IMR-90 (cell line): Measurements from ENCODE around the gene C1QTNF1. TPM values are rescaled to one million over a fixed set of nuclear protein-coding genes. Genes with fewer than 3 reads are reported as not detected.

ENCODE experiments used
- ATAC-seq: fragments of 200-7000 bp; cut with Tn5 transposase; 2 replicates; pipeline ENCODE4 v1.9.1; 2020; ENCODE audit warnings: low read depth, mild to moderate bottlenecking, moderate library complexity
- BruUV-seq: library from RNA; stranded (reverse); fragments of 400-500 nt; replicated peaks from 2 replicates; lab custom pipeline; 2021; lab: Mats Ljungman, UMichigan
- CTCF ChIA-PET: fragments of 300-600 bp; formaldehyde crosslinking; extraction: SDS; loops from one replicate; lab custom pipeline; 2021; ENCODE audit warnings: antibody characterized with exemption; lab: Yijun Ruan, JAX
- POLR2A ChIA-PET: fragments of 300-600 bp; sonication (Branson Sonifier 250); formaldehyde crosslinking; loops from one replicate; lab custom pipeline; 2022; ENCODE audit warnings: antibody characterized with exemption; ENCODE audit not compliant: unreplicated experiment; lab: Charles Lee
- DNase-seq: peaks from one replicate; pipeline ENCODE4 v3.0.0; 2013
- H2AFZ ChIP-seq: replicated peaks from 2 replicates; pipeline ENCODE3; 2013; ENCODE audit warnings: low read length, mild to moderate bottlenecking; ENCODE audit not compliant: poor library complexity
- H2AK5ac ChIP-seq: 2 replicates; pipeline ENCODE4 v1.6.1; 2013; ENCODE audit warnings: low read depth, low read length, inconsistent platforms
- H2AK9ac ChIP-seq: replicated peaks from 2 replicates; pipeline ENCODE3; 2013; ENCODE audit warnings: mild to moderate bottlenecking, low read depth, low read length, moderate library complexity; ENCODE audit not compliant: poor library complexity
- H2BK120ac ChIP-seq: 2 replicates; pipeline ENCODE4 v1.6.1; 2013; ENCODE audit warnings: low read depth, low read length, inconsistent platforms
- H2BK15ac ChIP-seq: 3 replicates; pipeline ENCODE4 v1.6.1; 2013; ENCODE audit warnings: low read depth, low read length, inconsistent platforms
- H2BK20ac ChIP-seq: 2 replicates; pipeline ENCODE4 v1.6.1; 2013; ENCODE audit warnings: low read depth, mild to moderate bottlenecking, inconsistent platforms, low read length, moderate library complexity
- H2BK5ac ChIP-seq: 2 replicates; pipeline ENCODE4 v1.6.1; 2013; ENCODE audit warnings: mild to moderate bottlenecking, low read depth, low read length, inconsistent platforms; ENCODE audit not compliant: poor library complexity, severe bottlenecking
- H3K14ac ChIP-seq: replicated peaks from 2 replicates; pipeline ENCODE4 v1.6.1; 2013; ENCODE audit warnings: low read depth, low read length, inconsistent platforms
- H3K18ac ChIP-seq: 2 replicates; pipeline ENCODE4 v1.6.1; 2013; ENCODE audit warnings: low read depth, low read length, control low read depth
- H3K23ac ChIP-seq: 2 replicates; pipeline ENCODE4 v1.6.1; 2013; ENCODE audit warnings: low read depth, low read length, inconsistent platforms
- H3K27ac ChIP-seq: 2 replicates; pipeline ENCODE4 v1.5.1; 2013; ENCODE audit warnings: mild to moderate bottlenecking, control low read depth, low read length; ENCODE audit not compliant: insufficient read depth
- H3K27me3 ChIP-seq: 2 replicates; pipeline ENCODE4 v1.6.1; 2013; ENCODE audit warnings: low read length; ENCODE audit not compliant: control insufficient read depth, insufficient read depth
- H3K36me3 ChIP-seq: 2 replicates; pipeline ENCODE4 v1.6.1; 2013; ENCODE audit warnings: low read length, mixed read lengths; ENCODE audit not compliant: control insufficient read depth, insufficient read depth
- H3K4ac ChIP-seq: 2 replicates; pipeline ENCODE4 v1.6.1; 2013; ENCODE audit warnings: low read depth, low read length, inconsistent platforms
- H3K4me1 ChIP-seq: 2 replicates; pipeline ENCODE4 v1.6.1; 2013; ENCODE audit warnings: low read length, mixed read lengths; ENCODE audit not compliant: control insufficient read depth, insufficient read depth
- H3K4me2 ChIP-seq: 2 replicates; pipeline ENCODE4 v1.6.1; 2013; ENCODE audit warnings: low read depth, mild to moderate bottlenecking, control low read depth, low read length, moderate library complexity
- H3K4me3 ChIP-seq: 2 replicates; pipeline ENCODE4 v1.5.1; 2013; ENCODE audit warnings: low read depth, mild to moderate bottlenecking, control low read depth, low read length, moderate library complexity; ENCODE audit not compliant: insufficient read depth
- H3K56ac ChIP-seq: 2 replicates; pipeline ENCODE4 v1.6.1; 2013; ENCODE audit warnings: low read length, inconsistent platforms; ENCODE audit not compliant: insufficient read depth; ENCODE audit errors: extremely low read depth
- H3K79me1 ChIP-seq, 2 experiments: 2 replicates each; pipeline ENCODE4 v1.6.1; 2013; ENCODE audit warnings: low read length in 2 of 2, inconsistent platforms in 1 of 2, low read depth in 1 of 2
- H3K9ac ChIP-seq: 2 replicates; pipeline ENCODE4 v1.6.1; 2013; ENCODE audit warnings: low read depth, low read length, control low read depth
- H3K9me1 ChIP-seq: 2 replicates; pipeline ENCODE4 v1.6.1; 2013; ENCODE audit warnings: low read length, inconsistent platforms; ENCODE audit not compliant: insufficient read depth
- H3K9me3 ChIP-seq: 2 replicates; pipeline ENCODE4 v1.6.1; 2013; ENCODE audit warnings: low read length; ENCODE audit not compliant: control insufficient read depth, insufficient read depth
- H4K20me1 ChIP-seq: 2 replicates; pipeline ENCODE4 v1.6.1; 2013; ENCODE audit warnings: low read length, inconsistent platforms; ENCODE audit not compliant: insufficient read depth
- H4K5ac ChIP-seq: 2 replicates; pipeline ENCODE4 v1.6.1; 2013; ENCODE audit warnings: mild to moderate bottlenecking, low read depth, low read length, control low read depth
- H4K8ac ChIP-seq, 2 experiments: 2 replicates each; pipeline ENCODE4 v1.6.1; 2013; ENCODE audit warnings: low read depth in 2 of 2, low read length in 2 of 2, control low read depth in 1 of 2, inconsistent platforms in 1 of 2
- H4K91ac ChIP-seq: 2 replicates; pipeline ENCODE4 v1.6.1; 2013; ENCODE audit warnings: low read depth, low read length, inconsistent platforms; ENCODE audit not compliant: insufficient read depth
- CEBPB ChIP-seq: IDR thresholded peaks from 2 replicates; pipeline ENCODE4 v1.6.1; 2012; ENCODE audit warnings: low read depth, low read length, improper control_type of control experiment
- CHD1 ChIP-seq: IDR thresholded peaks from 2 replicates; pipeline ENCODE4 v1.6.1; 2012; ENCODE audit warnings: low read depth, low read length, improper control_type of control experiment
- FOS ChIP-seq: fragments of 150-350 bp; IDR thresholded peaks from 2 replicates; pipeline ENCODE4 v1.6.1; 2016; ENCODE audit warnings: low read depth, low read length
- MAZ ChIP-seq: IDR thresholded peaks from 2 replicates; pipeline ENCODE4 v1.6.1; 2012; ENCODE audit warnings: low read depth, mild to moderate bottlenecking, low read length, improper control_type of control experiment, moderate library complexity, borderline replicate concordance
- NFE2L2 ChIP-seq: fragments of 150-350 bp; IDR thresholded peaks from 2 replicates; pipeline ENCODE4 v1.6.1; 2016; ENCODE audit warnings: low read depth, mild to moderate bottlenecking, low read length
- RAD21 ChIP-seq: IDR thresholded peaks from 2 replicates; pipeline ENCODE4 v1.6.1; 2012; ENCODE audit warnings: low read length, improper control_type of control experiment
- RCOR1 ChIP-seq: IDR thresholded peaks from 2 replicates; pipeline ENCODE4 v1.6.1; 2012; ENCODE audit warnings: mild to moderate bottlenecking, low read length, improper control_type of control experiment; ENCODE audit not compliant: insufficient replicate concordance
- RFX5 ChIP-seq: IDR thresholded peaks from 2 replicates; pipeline ENCODE4 v1.8.0; 2012; ENCODE audit warnings: low read depth, mild to moderate bottlenecking, low read length, moderate library complexity
- SMC3 ChIP-seq: fragments of 150-350 bp; IDR thresholded peaks from 2 replicates; pipeline ENCODE4 v1.6.1; 2016; ENCODE audit warnings: low read depth, mild to moderate bottlenecking, antibody characterized with exemption, low read length, moderate library complexity
- WGBS, 2 experiments: methylation state at CpG; one replicate each; pipeline versions ENCODE4 v1.1.5 to v1.1.7; 2013; ENCODE audit warnings: missing lambda C conversion rate in 2 of 2; ENCODE audit not compliant: insufficient read length in 1 of 2; ENCODE audit errors: extremely low coverage in 2 of 2; 5-methylcytosine and 5-hydroxymethylcytosine counted together
- dilution Hi-C: fragments of 300-500 bp; cut with HindIII; formaldehyde crosslinking; loops from one replicate; pipeline ENCODE4 v1.14.3; 2018; ENCODE audit warnings: low sequenced_read_pairs; ENCODE audit not compliant: unreplicated experiment
- in situ Hi-C: fragments of 300-500 bp; cut with MboI; formaldehyde crosslinking; loops from 3 replicates; pipeline ENCODE4 v1.14.3; 2019; ENCODE audit warnings: low sequenced_read_pairs, inconsistent platforms, mixed read lengths
- intact Hi-C: fragments of 100-400 bp; cut with micrococcal nuclease; formaldehyde crosslinking; loops from 2 replicates; pipeline ENCODE4 v1.10.0; 2022
- polyA plus RNA-seq, 3 experiments: library from polyadenylated mRNA; depleted of rRNA; stranded (reverse); fragments of >200 nt; gene quantifications; 2 replicates each; pipeline ENCODE4 v1.2.3, GENCODE V29; 2012; ENCODE audit warnings: low replicate concordance in 1 of 3
- total RNA-seq: library from RNA; depleted of rRNA; stranded (reverse); fragments of >200 nt; gene quantifications from 2 replicates; pipeline ENCODE4 v1.2.3, GENCODE V29; 2012
- TF ChIP-seq, protein P1 (sequence below): fragments of 150-350 bp; IDR thresholded peaks from 2 replicates; pipeline ENCODE4 v1.6.1; 2017; ENCODE audit warnings: mild to moderate bottlenecking, antibody characterized with exemption, low read length, low read depth

Gene C1QTNF1
- total and polyA plus RNA-seq, 2 of the 4 experiments (the other 2 are of a cell fraction) = 3.4 to 8.4 TPM

DNA sequence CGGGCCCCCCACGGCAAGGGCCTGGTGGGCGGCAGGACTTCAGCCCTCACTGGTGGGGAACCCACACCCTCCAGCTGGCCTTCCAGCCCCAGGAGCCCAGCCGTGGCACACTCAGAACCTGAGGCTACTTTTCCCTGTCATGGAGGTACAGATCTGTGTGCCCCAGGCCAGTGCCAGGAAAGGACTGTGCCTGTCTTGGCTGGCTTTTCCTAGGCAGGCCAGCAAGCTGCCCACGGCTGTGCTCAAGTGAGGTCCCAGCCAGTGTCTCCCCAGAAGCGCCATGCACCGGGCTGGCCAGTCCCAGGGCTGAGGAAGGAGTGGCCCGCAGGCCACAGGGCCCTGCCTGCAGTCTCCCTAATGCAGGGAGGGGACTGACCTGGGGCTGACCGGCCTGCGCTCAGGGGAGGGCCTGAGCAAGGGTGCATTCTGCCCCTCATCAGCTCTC lies 67.3 kb downstream of the C1QTNF1 start:
- ATAC-seq = no peak
- intact Hi-C loops = no loop called here
- H3K9me3 ChIP-seq = no peaks in the 10 kb centered on the region
- no peak overlapping the region for H3K4me3 ChIP-seq
- no peak overlapping the region for H2AFZ ChIP-seq
- H3K27me3 ChIP-seq = peaks cover 19% of the 10 kb centered on the region
- WGBS, 2 experiments = 83% methylated on average over 4 of the region's 10 CpGs; no CpG with 5 or more reads in 1 of the 2 experiments
- H4K91ac ChIP-seq = no peak overlapping the region
- DNase-seq = no peak
- H3K79me1 ChIP-seq = no peaks in the 10 kb centered on the region
- H3K56ac ChIP-seq = no peak overlapping the region
- peak overlapping the region; percentile 70 for H2AK9ac ChIP-seq
- H2AK5ac ChIP-seq = no peak overlapping the region
- H3K14ac ChIP-seq = no peak overlapping the region
- dilution Hi-C loops = no loop called here
- peaks cover 5% of the 10 kb centered on the region; the same call in 1 of the 2 replicates for H4K20me1 ChIP-seq
- ChIA-PET CTCF (no interaction called here), POLR2A (no interaction called here)
- H3K4me1 ChIP-seq = no peaks in the 10 kb centered on the region
- no peak overlapping the region for H2BK120ac ChIP-seq
- H3K4ac ChIP-seq = no peak overlapping the region
- H3K9me1 ChIP-seq = no peaks in the 10 kb centered on the region
- no peak overlapping the region for H4K8ac ChIP-seq
- no peak overlapping the region for H2BK20ac ChIP-seq
- BruUV-seq = no TSS peak
- in situ Hi-C loops = loop anchor here (25.0 kb wide), 1 partner anchor 621 kb away; no protein-coding TSS in a partner anchor
- no peak overlapping the region for H2BK5ac ChIP-seq
- H3K23ac ChIP-seq = no peak overlapping the region
- no peak overlapping the region for H3K4me2 ChIP-seq
- H3K9ac ChIP-seq = no peak overlapping the region
- no peak overlapping the region for H3K27ac ChIP-seq
- TF ChIP-seq CHD1 (no peak), RAD21 (no peak), MAZ (no peak), SMC3 (no peak), NFE2L2 (no peak), CEBPB (no peak), RFX5 (no peak), RCOR1 (no peak), FOS (no peak)
- TF ChIP-seq, protein P1, sequence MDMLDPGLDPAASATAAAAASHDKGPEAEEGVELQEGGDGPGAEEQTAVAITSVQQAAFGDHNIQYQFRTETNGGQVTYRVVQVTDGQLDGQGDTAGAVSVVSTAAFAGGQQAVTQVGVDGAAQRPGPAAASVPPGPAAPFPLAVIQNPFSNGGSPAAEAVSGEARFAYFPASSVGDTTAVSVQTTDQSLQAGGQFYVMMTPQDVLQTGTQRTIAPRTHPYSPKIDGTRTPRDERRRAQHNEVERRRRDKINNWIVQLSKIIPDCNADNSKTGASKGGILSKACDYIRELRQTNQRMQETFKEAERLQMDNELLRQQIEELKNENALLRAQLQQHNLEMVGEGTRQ = no peak
- H3K36me3 ChIP-seq = no peaks in the 10 kb centered on the region
- no peak overlapping the region for H4K5ac ChIP-seq
- no peak overlapping the region for H3K18ac ChIP-seq
- H2BK15ac ChIP-seq = no peak overlapping the region
